Mammary epithelial cell (primary cell): ENCODE data around the gene NOMO2.
"Not testable (repeated sequence)": the region's sequence is repeated elsewhere in the genome, so short reads cannot be mapped to it uniquely, and the experiment has no call there.

Experiments
- CTCF ChIP-seq, 2 donors: IDR thresholded peaks in 1 of 2; conservative IDR thresholded peaks in 1 of 2; 2 replicates each; pipeline ENCODE4 v1.5.1; 2011 to 2012; ENCODE audit warnings: inconsistent platforms in 2 of 2, low read length in 2 of 2, mild to moderate bottlenecking in 2 of 2, control low read depth in 1 of 2, low read depth in 1 of 2; ENCODE audit not compliant: insufficient read depth in 1 of 2; ENCODE audit errors: extremely low read depth in 1 of 2
- EZH2 ChIP-seq: IDR thresholded peaks from 2 replicates; pipeline ENCODE4 v1.6.1; 2012; ENCODE audit warnings: low read length, inconsistent platforms, borderline replicate concordance

GRCh38 chr16:18591908-18592307 is 30.0 kb upstream of the NOMO2 start:
- TF ChIP-seq CTCF (conservative IDR thresholded peaks at IDR 0.05 in 1 of 2, IDR thresholded peaks at IDR 0.05 in 1 of 2; ENCODE audit: extremely low read depth in 1 of 2, insufficient read depth in 1 of 2, low read depth in 1 of 2, low read length in 2 of 2); EZH2: not testable (repeated sequence)
